H9 (cell line): ENCODE measurements around the gene TFB1M. TPM values are rescaled to one million over a fixed set of nuclear protein-coding genes. Genes with fewer than 3 reads are reported as not detected.

ENCODE experiments used
- DNase-seq: peaks from one replicate; pipeline ENCODE4 v3.0.0-alpha.2; 2017
- H2AFZ ChIP-seq: one replicate; pipeline ENCODE4 v1.6.1; 2013; ENCODE audit warnings: mild to moderate bottlenecking, low read length, control low read depth, moderate library complexity
- H2AK5ac ChIP-seq: 2 replicates; pipeline ENCODE4 v1.6.1; 2013; ENCODE audit warnings: low read length, control low read depth, mixed read lengths; ENCODE audit not compliant: insufficient read length
- H2BK120ac ChIP-seq: one replicate; pipeline ENCODE4 v1.6.1; 2013; ENCODE audit warnings: low read depth, mild to moderate bottlenecking, low read length, control low read depth, inconsistent platforms; ENCODE audit not compliant: poor library complexity, severe bottlenecking
- H2BK12ac ChIP-seq: 2 replicates; pipeline ENCODE4 v1.6.1; 2013; ENCODE audit warnings: low read length, control low read depth, mixed read lengths, low read depth; ENCODE audit not compliant: insufficient read length
- H2BK15ac ChIP-seq: 2 replicates; pipeline ENCODE4 v1.6.1; 2013; ENCODE audit warnings: low read depth, low read length, control low read depth
- H2BK20ac ChIP-seq: one replicate; pipeline ENCODE4 v1.6.1; 2013; ENCODE audit warnings: low read depth, mild to moderate bottlenecking, low read length, control low read depth, inconsistent platforms; ENCODE audit not compliant: poor library complexity, severe bottlenecking
- H2BK5ac ChIP-seq: 2 replicates; pipeline ENCODE4 v1.6.1; 2013; ENCODE audit warnings: low read length, control low read depth, mixed read lengths; ENCODE audit not compliant: insufficient read length
- H3K14ac ChIP-seq: 2 replicates; pipeline ENCODE4 v1.6.1; 2013; ENCODE audit warnings: low read length, control low read depth; ENCODE audit not compliant: insufficient read depth
- H3K18ac ChIP-seq: 2 replicates; pipeline ENCODE4 v1.6.1; 2013; ENCODE audit warnings: low read depth, mild to moderate bottlenecking, mixed read lengths, low read length, control low read depth; ENCODE audit not compliant: insufficient read length
- H3K23ac ChIP-seq: 2 replicates; pipeline ENCODE4 v1.6.1; 2013; ENCODE audit warnings: low read length, control low read depth, mixed read lengths, low read depth; ENCODE audit not compliant: insufficient read length
- H3K23me2 ChIP-seq: 2 replicates; pipeline ENCODE4 v1.6.1; 2013; ENCODE audit warnings: low read depth, mild to moderate bottlenecking, mixed read lengths, low read length, control low read depth; ENCODE audit not compliant: insufficient read length, poor library complexity, severe bottlenecking
- H3K27ac ChIP-seq: 2 replicates; pipeline ENCODE4 v1.5.1; 2013; ENCODE audit warnings: low read length, control low read depth, mixed read lengths, low read depth; ENCODE audit not compliant: insufficient read length
- H3K27me3 ChIP-seq: 2 replicates; pipeline ENCODE4 v1.6.1; 2013; ENCODE audit warnings: low read length, control low read depth, inconsistent platforms; ENCODE audit not compliant: insufficient read depth
- H3K4ac ChIP-seq: 2 replicates; pipeline ENCODE4 v1.6.1; 2013; ENCODE audit warnings: low read depth, mild to moderate bottlenecking, control low read depth, inconsistent platforms, low read length, moderate library complexity
- H3K4me1 ChIP-seq: 2 replicates; pipeline ENCODE4 v1.6.1; 2013; ENCODE audit warnings: low read length, control low read depth, inconsistent platforms; ENCODE audit not compliant: insufficient read depth
- H3K4me2 ChIP-seq: 2 replicates; pipeline ENCODE4 v1.6.1; 2013; ENCODE audit warnings: low read length, control low read depth, mixed read lengths; ENCODE audit not compliant: insufficient read length, insufficient read depth
- H3K56ac ChIP-seq: 2 replicates; pipeline ENCODE4 v1.6.1; 2013; ENCODE audit warnings: low read depth, mild to moderate bottlenecking, mixed read lengths, low read length, control low read depth; ENCODE audit not compliant: insufficient read length
- H3K79me1 ChIP-seq: 2 replicates; pipeline ENCODE4 v1.6.1; 2013; ENCODE audit warnings: low read depth, mild to moderate bottlenecking, moderate library complexity, low read length, control low read depth, inconsistent platforms; ENCODE audit not compliant: insufficient read depth, poor library complexity, severe bottlenecking
- H3K79me2 ChIP-seq: 2 replicates; pipeline ENCODE4 v1.6.1; 2013; ENCODE audit warnings: low read length, control low read depth, inconsistent platforms; ENCODE audit not compliant: insufficient read depth
- H3K9ac ChIP-seq: 2 replicates; pipeline ENCODE4 v1.6.1; 2013; ENCODE audit warnings: low read length, control low read depth, mixed read lengths; ENCODE audit not compliant: insufficient read length; ENCODE audit errors: extremely low read depth
- H3K9me3 ChIP-seq: one replicate; pipeline ENCODE4 v1.6.1; 2013; ENCODE audit warnings: low read depth, low read length, inconsistent platforms; ENCODE audit not compliant: control insufficient read depth
- H3T11ph ChIP-seq: one replicate; pipeline ENCODE4 v1.6.1; 2013; ENCODE audit warnings: mild to moderate bottlenecking, low read length, control low read depth, inconsistent platforms
- H4K20me1 ChIP-seq: one replicate; pipeline ENCODE4 v1.6.1; 2013; ENCODE audit not compliant: control insufficient read depth, insufficient read length, insufficient read depth
- H4K5ac ChIP-seq: 2 replicates; pipeline ENCODE4 v1.6.1; 2013; ENCODE audit warnings: low read depth, mild to moderate bottlenecking, mixed read lengths, low read length, control low read depth; ENCODE audit not compliant: insufficient read length
- H4K8ac ChIP-seq: replicated peaks from 2 replicates; pipeline ENCODE4 v1.6.1; 2013; ENCODE audit warnings: low read length, control low read depth, mixed read lengths, low read depth; ENCODE audit not compliant: insufficient read length
- H4K91ac ChIP-seq: 2 replicates; pipeline ENCODE4 v1.6.1; 2013; ENCODE audit warnings: low read depth, mild to moderate bottlenecking, moderate library complexity, mixed read lengths, low read length, control low read depth; ENCODE audit not compliant: insufficient read length
- H3K27ac Mint-ChIP-seq, 3 experiments: 2 replicates in 2 of 3; 3 replicates in 1 of 3; pipeline ENCODE4 v1.8.0; 2020 to 2021; ENCODE audit warnings: mixed read lengths in 3 of 3, mild to moderate bottlenecking in 1 of 3, moderate library complexity in 1 of 3
- H3K27me3 Mint-ChIP-seq: 2 replicates; pipeline ENCODE4 v1.8.0; 2021; ENCODE audit warnings: low read depth, mild to moderate bottlenecking, moderate library complexity, mixed read lengths
- H3K36me3 Mint-ChIP-seq, 3 experiments: 2 replicates in 2 of 3; 3 replicates in 1 of 3; pipeline ENCODE4 v1.8.0; 2020 to 2021; ENCODE audit warnings: low read depth in 3 of 3, mixed read lengths in 3 of 3; ENCODE audit not compliant: insufficient read depth in 1 of 3
- H3K4me1 Mint-ChIP-seq, 2 experiments: 2 replicates each; pipeline ENCODE4 v1.8.0; 2020; ENCODE audit warnings: mixed read lengths in 2 of 2
- H3K4me3 Mint-ChIP-seq, 2 experiments: 2 replicates in 1 of 2; 3 replicates in 1 of 2; pipeline ENCODE4 v1.8.0; 2020 to 2021; ENCODE audit warnings: mild to moderate bottlenecking in 2 of 2, mixed read lengths in 2 of 2, moderate library complexity in 1 of 2
- H3K9me3 Mint-ChIP-seq, 2 experiments: 2 replicates in 1 of 2; 3 replicates in 1 of 2; pipeline ENCODE4 v1.8.0; 2020; ENCODE audit warnings: mild to moderate bottlenecking in 2 of 2, mixed read lengths in 2 of 2, moderate library complexity in 1 of 2
- WGBS: extraction: QIAGEN DNeasy Blood & Tissue Kit; methylation state at CpG from one replicate; pipeline ENCODE4 v1.1.7; 2013; ENCODE audit warnings: missing lambda C conversion rate, low lambda C conversion rate, mixed read lengths; ENCODE audit not compliant: insufficient read length; ENCODE audit errors: extremely low coverage; 5-methylcytosine and 5-hydroxymethylcytosine counted together
- total RNA-seq: library from RNA; stranded (reverse); gene quantifications from 2 replicates; pipeline ENCODE4 v1.2.1, GENCODE V29; 2021
- TF ChIP-seq, protein P1 (sequence below): fragments of 200-600 bp; sonication (generic); conservative IDR thresholded peaks from 3 replicates; pipeline ENCODE4 v1.8.0; 2021; ENCODE audit warnings: antibody characterized with exemption, mild to moderate bottlenecking

TFB1M gene
- total RNA-seq, 1 experiment from 2014 or later = 28.6 TPM

DNA sequence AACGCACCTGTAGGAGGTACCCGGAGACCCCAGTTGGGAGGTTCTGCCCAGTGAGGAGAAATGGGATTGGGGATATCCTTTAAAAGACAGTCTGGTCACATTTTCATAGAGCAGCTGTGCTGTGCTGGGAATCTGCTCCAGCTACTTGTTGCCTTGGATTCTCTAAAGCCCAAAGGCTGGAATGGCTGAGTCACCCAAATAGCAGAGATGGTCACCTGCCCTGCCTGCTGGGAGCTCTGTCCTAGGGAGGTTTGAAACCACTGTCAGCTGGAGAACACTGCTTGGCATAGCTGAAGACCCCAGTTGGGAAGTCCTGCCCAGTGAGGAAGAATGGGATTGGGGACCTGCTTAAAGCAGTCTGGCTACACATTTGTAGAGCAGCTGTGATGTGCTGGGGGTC, 34.8 kb upstream of the TFB1M start:
- H4K5ac ChIP-seq = no peak overlapping the region
- no peaks in the 10 kb centered on the region for H3K27me3 ChIP-seq
- no peak overlapping the region for H2BK5ac ChIP-seq
- H2BK120ac ChIP-seq = no peak overlapping the region
- no peak overlapping the region for H3K23ac ChIP-seq
- no peaks in the 10 kb centered on the region for H3K4me1 ChIP-seq
- no peak overlapping the region; a peak in 1 of 7 replicates for H3K27ac Mint-ChIP-seq
- no peak overlapping the region for H2AK5ac ChIP-seq
- no peak overlapping the region for H3K27ac ChIP-seq
- H3K79me1 ChIP-seq = no peaks in the 10 kb centered on the region
- no peak overlapping the region for H3K14ac ChIP-seq
- no peaks in the 10 kb centered on the region for H3K4me1 Mint-ChIP-seq
- TF ChIP-seq, protein P1, sequence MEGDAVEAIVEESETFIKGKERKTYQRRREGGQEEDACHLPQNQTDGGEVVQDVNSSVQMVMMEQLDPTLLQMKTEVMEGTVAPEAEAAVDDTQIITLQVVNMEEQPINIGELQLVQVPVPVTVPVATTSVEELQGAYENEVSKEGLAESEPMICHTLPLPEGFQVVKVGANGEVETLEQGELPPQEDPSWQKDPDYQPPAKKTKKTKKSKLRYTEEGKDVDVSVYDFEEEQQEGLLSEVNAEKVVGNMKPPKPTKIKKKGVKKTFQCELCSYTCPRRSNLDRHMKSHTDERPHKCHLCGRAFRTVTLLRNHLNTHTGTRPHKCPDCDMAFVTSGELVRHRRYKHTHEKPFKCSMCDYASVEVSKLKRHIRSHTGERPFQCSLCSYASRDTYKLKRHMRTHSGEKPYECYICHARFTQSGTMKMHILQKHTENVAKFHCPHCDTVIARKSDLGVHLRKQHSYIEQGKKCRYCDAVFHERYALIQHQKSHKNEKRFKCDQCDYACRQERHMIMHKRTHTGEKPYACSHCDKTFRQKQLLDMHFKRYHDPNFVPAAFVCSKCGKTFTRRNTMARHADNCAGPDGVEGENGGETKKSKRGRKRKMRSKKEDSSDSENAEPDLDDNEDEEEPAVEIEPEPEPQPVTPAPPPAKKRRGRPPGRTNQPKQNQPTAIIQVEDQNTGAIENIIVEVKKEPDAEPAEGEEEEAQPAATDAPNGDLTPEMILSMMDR = no peak
- H3T11ph ChIP-seq = no peak overlapping the region
- no peak overlapping the region for H3K4me3 Mint-ChIP-seq
- DNase-seq = no peak
- no peak overlapping the region for H2BK20ac ChIP-seq
- no peak overlapping the region for H2BK15ac ChIP-seq
- no peaks in the 10 kb centered on the region for H3K23me2 ChIP-seq
- H4K20me1 ChIP-seq = no peaks in the 10 kb centered on the region
- H3K4ac ChIP-seq = no peak overlapping the region
- no peak overlapping the region for H4K91ac ChIP-seq
- no peaks in the 10 kb centered on the region for H3K79me2 ChIP-seq
- no peak overlapping the region for H2BK12ac ChIP-seq
- H3K9me3 ChIP-seq = no peaks in the 10 kb centered on the region
- H3K9ac ChIP-seq = no peak overlapping the region
- peaks cover 25 to 27% of the 10 kb centered on the region in 2 experiments for H3K9me3 Mint-ChIP-seq
- peaks cover 0 to 22% (median under 1%) of the 10 kb centered on the region in 3 experiments; a peak in 3 of 7 replicates for H3K36me3 Mint-ChIP-seq
- H4K8ac ChIP-seq = no peak overlapping the region
- no peak overlapping the region for H3K56ac ChIP-seq
- H3K4me2 ChIP-seq = no peak overlapping the region
- H3K18ac ChIP-seq = no peak overlapping the region
- H3K27me3 Mint-ChIP-seq = no peaks in the 10 kb centered on the region
- no CpG with 5 or more reads among the region's 2 CpGs for WGBS
- H2AFZ ChIP-seq = no peak overlapping the region
